HG02642 (cell line): Measurements from ENCODE around the gene KCNJ10.
"Not testable (repeated sequence)": the region's sequence is repeated elsewhere in the genome, so short reads cannot be mapped to it uniquely, and the experiment has no call there.

Experiments used
- ATAC-seq: cut with Tn5 transposase; IDR thresholded peaks from one replicate; pipeline ENCODE4 v1.9.1; 2021; ENCODE audit warnings: mild to moderate bottlenecking; ENCODE audit not compliant: unreplicated experiment, poor library complexity

Gene KCNJ10

DNA sequence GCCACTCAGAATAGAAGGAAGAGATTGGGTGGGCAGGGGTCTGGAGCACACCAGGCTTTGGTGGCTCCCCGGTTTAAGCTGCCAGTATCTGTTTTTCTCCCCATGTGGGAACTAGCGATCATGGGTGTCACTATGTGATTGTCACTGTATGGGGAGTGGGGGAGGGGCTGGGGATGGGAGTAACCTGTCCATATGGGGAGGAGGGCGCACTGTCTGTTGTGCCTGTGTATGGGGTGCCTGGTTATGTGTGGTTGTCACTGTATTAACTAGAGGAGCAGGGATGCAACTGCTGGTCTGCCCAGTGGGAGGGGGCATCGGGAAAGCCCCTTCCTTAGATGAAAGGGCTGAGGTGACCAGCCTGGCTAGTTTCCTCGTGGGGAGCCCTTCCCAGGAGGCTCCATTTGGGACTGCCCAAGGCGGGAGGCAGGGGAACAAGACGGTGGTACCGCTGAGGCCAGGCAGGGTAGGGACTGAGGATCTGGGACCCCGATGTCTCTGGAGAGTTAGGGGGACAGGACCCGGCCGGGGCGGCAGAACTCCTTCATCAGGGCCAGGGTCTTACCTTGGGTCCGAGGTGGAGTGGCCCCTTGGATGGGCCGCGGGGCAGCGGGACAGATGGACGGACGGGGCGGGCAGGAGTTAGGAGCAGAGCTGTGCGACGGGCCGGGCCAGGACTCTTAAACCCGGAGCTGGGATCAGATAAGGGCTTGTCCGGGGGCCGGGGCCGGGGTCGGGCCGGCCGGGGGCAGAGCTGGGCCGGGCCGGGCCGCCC lies at the start of gene KCNJ10:
TSS of gene KCNJ10 (minus strand) at position 701 of the 772 bp plus-strand sequence. CDS start 27,628 bp downstream, outside the sequence.
- no peak for ATAC-seq

DNA sequence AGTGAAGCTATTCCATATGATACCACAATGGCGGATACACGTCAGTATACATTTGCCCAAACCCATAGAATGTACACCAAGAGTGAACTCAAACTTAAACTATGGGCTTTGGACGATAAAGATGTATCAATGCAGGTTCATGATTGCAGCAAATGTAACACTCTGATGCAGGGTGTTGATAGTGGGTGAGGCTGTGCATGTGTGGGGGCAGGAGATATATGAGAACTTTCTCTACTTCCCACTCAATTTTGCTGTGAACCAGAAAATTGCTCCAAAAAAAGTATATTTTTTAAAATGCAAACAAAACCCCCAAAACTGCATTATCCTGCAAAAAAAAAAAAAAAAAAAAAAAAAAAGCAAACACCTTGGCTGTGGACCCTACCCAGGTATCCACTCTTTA lies 49.0 kb upstream of the KCNJ10 start:
- no peak for ATAC-seq

DNA sequence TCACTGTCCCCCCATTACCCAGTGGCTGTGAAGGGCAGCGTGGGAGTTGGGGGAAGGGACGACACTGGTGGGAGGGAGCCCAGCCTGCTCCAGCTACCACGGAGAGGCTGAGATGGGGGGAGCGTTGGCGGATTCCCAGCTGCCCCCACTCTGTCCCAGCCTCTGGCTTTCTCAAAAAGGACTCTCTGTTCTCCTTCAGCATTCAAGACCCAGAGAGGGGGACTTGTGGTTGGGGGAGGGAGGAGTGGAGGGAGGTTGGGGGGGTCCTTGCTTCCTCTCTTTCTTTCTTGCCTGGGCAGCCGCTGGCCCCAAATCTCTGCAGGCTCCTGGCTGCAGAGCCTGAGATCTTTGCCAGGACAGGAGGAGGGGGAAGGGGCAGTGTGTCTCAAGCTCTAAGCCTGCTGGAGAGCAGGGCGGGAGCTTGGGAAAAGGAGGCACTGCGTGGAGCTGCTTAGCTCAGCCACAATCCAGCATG lies 47.8 kb upstream of the KCNJ10 start:
- no peak for ATAC-seq

DNA sequence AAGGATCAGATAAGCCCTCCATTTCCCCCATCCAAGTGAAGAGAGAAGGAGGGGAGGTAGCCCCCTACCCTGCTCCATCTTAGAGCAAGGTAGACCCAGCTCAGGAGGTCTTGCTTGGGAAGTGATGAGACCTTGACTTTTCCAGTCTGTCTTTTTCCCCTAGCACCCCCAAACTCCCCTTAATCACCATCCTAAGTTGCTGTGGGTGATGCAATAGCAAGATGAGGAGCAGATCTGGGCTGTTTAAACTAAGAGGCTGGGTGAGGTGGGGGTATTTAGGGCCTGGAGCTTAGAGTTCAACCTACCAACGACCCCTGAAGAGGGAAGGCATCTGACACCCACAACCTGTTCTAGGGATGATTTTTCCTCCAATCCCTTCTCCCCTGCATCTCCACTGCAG lies 47.3 kb upstream of the KCNJ10 start:
- no peak for ATAC-seq

DNA sequence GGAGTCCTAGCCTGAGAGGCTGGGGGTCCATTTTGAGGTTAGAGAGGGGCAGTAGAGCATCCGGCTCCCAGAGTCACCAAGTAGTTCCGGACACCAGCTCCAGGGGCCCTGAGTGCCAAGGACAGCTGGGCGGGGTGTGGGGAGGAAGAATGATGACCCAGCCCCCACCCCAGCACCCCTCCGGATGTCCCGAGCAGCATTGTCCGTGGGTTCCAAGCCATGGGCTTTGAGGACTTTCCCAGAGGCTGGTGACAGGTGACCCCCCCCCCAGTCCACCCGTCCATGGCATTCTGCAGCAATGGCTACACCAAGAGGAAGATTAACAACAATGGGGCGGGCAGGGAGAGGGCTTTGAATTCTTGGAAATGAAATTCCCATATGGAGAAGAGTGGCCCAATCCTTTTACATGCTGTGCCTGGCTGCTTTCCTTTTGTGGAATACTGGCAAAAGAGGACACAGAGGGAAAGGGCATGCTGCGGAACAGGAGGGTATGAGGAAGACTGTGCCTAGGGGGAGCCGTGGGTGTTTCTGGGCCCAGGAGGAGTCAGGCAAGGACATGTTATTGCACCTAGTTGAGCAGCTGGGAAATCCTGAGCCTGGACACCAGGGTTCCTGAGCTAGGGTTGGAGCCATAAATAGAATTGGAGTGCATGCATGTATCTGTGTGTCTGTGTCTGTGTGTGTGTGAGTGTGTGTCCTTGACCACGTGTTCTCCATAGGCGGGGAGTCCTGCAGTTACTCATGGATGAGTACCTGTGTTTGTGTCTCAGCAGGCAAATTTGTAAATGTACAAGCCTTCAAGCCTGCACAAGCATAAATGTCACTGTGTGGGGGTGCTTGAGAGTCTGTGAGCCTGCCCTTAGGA lies 46.6 kb upstream of the KCNJ10 start:
- no peak for ATAC-seq

DNA sequence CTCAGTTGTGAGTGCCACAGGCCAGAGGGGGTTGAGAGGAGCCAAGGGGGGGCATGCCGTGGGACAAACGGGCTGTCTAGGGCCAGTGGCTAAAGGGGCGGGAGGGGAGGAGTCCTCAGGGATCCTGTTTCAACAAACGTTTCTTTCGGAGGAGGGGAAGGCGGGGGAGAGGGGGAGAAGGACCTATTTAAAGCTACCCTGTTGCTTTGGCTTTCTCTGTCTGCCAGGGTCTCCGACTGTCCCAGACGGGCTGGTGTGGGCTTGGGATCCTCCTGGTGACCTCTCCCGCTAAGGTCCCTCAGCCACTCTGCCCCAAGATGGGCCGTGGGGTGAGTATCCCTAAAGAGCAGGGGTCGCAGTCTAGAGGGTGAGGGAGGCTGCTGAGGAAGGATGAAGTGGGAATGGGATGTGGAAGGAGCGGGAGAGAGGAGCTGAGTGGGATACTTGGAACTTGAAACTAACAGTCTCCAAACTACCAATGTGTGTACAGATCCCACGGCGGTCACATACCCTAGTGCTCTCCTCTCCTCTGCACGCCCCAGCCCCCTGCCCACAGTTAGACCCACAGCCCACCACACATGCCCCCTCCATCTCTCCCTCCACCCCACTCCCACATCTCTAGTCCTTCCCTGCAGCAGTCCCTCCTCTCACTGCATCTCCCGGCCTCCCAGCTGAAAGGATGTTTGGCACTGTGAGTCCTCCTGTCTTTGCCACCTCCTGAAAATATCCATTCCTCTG lies 45.8 kb upstream of the KCNJ10 start, which contains the start of gene ATP1A2:
TSS of gene ATP1A2 (plus strand) at position 215 of the 738 bp plus-strand sequence. CDS start at position 318, 103 bp downstream.
- no peak for ATAC-seq

DNA sequence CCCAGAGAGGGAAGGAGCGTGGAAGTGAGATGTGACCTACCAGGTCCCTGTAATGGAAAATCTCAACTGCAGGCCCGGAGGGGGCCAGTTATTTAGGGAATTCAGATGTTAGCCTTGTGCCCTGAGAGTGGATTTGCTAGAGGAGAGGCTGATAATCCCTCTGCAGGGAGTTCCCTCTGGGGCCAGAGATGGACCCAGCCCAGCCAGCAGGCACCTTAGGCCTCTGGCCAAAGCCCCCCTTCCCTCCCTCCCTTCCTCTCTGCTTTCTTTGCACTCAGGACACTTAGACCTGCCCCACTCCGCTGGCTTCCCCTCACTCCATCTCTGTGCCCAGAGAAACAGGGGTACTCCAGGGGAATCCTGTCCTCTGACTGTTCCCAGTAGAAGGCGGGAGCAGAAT lies 44.1 kb upstream of the KCNJ10 start:
- ATAC-seq, result no peak

DNA sequence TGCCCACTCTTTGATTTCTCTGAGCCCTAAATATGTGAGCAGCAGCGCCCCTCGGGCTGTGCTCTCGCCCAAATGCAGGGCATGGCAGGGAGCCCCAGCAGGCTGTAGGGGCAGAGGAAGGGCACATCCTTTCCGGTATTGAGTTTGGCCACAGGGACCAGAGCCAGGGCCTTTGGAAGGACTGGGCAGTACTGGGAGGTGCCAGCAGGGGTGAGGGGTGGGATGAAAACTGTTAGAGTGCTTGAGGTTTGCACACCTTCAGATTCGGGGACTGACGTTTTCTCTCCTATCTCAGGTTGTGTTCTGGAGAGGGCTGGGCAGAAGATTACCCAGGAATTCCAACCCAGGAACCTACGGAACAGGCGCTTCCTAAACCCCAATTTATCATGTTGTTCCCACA lies 43.4 kb upstream of the KCNJ10 start:
- no peak for ATAC-seq

DNA sequence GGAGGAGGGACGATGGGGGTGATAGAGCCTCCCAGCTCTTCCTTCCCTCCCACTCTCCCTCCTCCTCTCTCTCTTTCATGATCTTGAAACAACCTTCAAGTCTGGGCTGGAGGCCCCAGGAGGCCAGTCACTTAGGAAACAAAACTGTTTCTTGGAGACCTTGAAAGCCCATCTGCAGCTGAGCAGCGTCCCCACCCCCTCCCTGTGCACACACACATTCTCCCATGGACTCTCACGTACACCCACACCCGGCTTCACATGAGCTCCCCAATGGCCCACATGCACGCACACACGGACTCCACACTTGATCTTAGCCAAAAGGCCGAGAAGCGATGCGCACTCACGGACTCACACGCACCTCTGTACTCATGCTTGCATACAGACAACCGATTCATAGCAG lies 42.4 kb upstream of the KCNJ10 start:
- ATAC-seq, result no peak

DNA sequence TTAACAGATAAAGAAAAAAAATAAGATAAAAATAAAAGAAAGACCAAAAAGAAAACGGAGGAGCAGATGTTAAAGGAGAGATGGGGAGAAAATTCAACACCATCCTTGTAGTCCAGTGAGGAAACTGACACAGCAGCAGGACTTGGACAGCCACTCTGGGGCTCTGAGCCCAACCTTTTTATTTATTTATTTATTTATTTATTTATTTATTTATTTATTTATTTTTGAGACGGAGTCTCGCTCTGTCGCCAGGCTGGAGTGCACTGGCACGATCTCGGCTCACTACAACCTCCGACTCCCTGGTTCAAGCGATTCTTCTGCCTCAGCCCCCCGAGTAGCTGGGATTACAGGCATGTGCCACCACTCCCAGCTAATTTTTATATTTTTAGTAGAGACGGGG lies 41.5 kb upstream of the KCNJ10 start:
- not testable (repeated sequence) for ATAC-seq

DNA sequence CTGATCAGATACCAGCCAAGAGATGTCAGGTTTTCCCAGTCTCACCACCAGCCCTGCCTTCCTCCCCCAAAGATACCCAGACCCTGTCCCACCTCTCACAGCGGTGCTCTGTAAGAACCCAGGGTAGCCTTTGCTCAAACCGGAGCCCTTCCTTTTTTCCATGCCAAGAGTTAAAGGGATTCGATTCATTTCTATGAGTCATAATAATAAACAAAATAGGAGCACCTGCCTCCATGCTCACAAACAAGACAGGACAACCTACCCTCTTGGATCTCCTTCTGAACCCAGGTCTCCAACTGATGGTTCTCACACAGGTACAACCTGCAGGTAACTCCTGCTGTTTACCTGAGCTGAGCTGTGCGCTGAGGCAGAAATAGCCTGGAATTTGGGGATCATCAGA lies 39.7 kb upstream of the KCNJ10 start:
- no peak for ATAC-seq

DNA sequence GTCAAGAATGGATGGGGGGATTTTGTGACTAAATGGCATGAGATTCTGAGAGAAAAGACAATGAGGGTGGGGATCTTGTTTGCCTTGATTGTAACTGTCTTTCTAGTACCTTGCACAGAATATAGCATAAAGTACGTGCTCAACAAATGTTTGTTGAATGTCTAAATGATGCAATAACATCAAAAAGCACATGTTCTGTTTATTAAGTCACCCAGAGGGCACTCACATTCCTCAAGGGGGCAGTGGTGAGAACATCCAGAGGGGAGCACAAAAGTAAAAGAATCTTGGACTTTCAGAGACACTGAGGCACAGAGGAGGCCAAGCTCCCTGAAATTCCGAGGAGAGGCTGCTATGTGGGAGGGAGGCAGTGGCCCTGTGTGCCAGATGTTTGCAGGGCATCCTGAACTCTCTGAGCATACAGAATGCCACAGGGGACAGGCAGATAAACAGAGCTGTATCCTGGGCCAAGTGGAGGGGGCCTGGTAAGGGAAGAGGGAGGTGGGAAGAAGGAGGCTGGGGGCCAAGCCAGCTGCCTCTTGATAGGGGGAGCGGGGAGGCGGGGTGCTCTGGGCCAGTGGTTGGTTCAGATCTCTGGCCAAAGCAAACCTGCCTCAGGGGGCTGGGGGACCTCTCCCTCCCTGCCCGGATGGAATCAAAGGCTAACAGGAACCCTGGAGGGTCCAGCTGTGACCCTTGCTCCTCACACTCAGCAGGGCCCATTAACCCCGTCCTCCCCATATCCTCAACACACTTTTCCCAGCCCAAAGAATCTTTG lies 39.1 kb upstream of the KCNJ10 start:
- no peak for ATAC-seq

DNA sequence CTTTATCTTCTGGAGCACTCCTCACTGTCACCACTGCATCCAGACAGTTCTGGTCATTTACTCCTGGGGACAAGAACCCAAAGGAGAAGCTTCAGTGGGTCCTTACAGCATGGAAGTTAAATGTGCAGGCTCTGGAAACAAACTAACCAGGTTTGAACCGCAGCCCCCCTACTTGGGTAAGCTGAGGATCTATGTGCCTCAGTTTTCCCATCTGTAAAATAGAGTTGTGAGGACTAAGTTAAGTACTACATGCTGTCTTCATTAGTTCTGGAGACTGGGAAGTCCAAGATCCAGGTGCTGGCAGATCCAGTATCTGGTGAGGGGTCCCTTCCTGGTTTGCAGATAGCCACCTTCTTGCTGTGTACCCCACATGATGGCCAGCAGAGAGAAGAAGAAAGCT lies 37.6 kb upstream of the KCNJ10 start:
- no peak for ATAC-seq

DNA sequence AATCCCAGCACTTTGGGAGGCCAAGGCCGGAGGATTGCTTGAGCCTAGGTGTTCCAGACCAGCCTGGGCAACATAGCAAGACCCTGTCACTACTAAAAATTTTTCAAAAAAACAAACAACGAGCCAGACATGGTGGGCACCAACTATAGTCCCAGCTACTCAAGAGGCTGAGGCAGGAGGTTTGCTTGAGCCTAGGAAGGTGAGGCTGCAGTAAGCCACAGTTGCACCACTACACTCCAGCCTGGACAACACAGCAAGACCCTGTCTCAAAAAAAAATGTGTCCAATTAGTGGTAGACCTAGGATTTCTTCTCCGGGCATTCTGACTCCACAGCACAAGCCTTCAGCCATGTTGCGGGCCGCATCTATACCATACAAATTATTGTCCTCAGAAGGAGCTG lies 35.2 kb upstream of the KCNJ10 start:
- no peak for ATAC-seq

DNA sequence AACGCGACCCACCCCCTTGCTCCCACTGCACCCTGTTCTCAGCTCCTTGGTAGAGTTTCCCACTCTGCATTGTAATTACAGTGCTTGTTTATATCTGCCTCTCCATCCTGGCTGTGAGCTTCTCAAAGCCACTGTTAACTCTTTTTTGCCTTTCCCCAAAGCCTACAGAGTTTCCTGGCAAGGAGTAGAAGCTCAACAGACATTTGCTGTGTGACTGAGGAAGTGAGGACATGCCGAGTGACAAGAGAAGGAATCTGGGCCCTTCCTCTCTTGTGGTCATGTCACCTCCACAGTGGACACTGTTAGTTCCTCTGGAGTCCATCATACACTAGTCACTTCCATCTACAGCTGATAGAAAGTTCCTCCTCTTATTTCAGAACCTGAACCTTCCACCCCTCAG lies 34.5 kb upstream of the KCNJ10 start:
- ATAC-seq, result no peak

DNA sequence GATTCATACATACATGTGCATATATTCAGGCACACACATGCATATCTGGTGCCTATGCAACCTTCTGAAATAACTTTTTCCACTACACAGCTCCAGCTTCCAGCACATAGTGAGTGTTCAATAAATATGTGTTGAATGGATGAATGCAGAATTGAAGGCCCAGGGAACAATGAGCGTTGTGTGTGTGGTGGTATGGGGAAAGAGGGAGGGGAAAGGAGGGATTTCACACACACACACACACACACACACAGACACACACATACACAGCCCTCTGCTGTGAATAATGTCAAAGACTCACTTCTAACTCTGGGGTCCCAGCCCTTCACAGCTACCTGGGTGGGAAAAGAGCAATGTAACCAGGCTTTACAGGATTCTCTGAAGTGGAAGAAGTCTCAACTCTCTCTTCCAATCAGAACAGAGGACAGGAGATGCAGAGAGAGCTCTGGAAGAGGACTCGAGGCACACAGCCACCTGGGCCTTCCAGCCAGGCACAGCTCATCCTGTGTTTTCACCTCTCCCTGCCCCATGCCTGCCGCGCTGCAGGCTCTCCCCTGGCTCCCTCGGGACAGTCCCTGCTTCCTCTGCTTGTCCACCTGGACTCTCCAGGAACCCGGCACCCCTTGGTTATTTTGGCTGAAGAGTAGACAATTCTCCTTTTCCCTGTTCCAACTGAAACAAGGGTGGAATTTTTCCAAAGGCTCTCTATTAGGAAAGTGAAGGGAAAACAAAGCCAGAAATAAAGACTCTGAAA lies 33.9 kb upstream of the KCNJ10 start:
- ATAC-seq, result no peak

DNA sequence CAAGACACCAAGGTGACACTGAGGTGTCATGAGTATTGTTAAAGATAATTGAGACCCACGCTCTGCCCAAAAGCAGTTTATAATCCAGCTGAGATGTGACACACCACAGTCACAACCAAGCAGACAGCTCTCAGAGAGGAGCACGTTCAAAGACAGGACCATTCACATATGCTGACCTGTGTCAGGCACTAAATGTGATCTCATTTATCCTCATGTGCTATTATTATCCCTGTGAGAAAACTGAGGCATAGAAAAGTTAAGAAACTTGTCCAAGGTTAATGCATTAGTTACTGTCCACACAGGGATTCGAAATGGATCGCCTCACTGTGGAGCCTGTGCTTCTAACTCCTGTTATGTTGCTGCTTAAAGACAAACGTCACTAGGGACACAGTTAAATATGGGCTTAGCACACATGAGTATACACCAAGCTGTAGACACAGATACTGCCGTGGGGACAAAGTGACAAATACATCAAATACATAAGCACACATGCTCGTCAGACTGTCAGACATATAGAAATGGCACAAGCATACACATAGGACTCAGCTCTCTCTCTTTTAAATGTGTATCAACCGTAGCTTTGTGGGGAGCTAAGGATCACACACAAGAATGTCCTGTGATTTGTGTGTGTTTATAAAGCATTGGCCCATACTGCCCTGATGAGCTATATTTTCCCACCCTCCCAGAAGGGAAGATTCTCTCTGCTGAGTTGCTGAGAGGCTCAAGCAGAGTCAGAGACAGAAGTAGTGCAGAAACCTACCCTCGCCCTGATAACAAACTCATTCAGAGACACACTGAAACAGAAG lies 32.0 kb upstream of the KCNJ10 start:
- no peak for ATAC-seq

DNA sequence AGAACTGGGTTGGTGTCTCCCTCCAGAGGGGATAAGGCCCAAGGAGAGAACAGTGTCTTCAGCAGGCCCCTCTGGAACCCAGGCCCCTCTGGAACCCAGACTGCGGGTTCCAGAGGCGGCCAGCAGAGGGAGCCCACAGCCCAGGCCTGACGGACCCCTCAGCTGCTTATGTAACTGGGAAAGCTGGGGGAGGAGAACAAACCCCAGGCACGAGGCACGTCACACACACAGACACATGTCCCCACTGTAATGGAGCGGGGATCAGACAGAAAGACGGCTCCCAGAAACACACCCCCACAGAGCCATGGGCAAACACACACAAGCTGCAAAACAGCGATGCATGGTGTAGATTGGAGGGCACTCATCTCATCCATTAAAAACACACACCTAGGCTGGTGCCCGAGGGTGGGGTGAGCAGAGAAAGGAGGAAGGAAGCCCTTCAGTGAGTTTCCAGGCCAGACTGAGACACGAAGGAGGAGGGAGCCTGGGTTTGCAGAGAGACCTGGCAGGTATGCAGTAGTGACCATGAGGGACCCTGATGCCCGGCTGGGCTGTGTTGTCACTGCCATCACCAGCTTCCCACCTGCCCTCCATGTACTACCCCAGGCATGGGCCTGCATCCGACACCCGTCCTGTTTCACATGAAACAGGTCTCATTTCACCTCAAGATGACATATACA lies 31.2 kb upstream of the KCNJ10 start:
- no peak for ATAC-seq
